Inflammatory macrophage treated with lipopolysaccharide for 1 hour (primary cell): ENCODE measurements around the gene CDC73.

Experiments
- DNase-seq, 2 donors: peaks; one replicate each; pipeline ENCODE4 v3.0.0-alpha.2; 2020 to 2022

CDC73 gene

GRCh38 chr1:193121616-193122593 lies at the start of gene CDC73:
Gene CDC73 (plus strand): TSS chr1:193122031. CDS start chr1:193122201, 170 bp downstream.
- peak; percentile 97 to 99 for DNase-seq

GRCh38 chr1:193077991-193078390 lies 43.8 kb upstream of the CDC73 start:
- DNase-seq = peak in 1 of 2 donors; percentile 19

- no peak for DNase-seq
These were observed 42.6 kb upstream of the CDC73 start for GRCh38 chr1:193079187-193079586.

GRCh38 chr1:193083365-193084088 lies 38.3 kb upstream of the CDC73 start:
- no peak for DNase-seq

GRCh38 chr1:193085263-193085662 lies 36.6 kb upstream of the CDC73 start:
- DNase-seq = no peak

- DNase-seq = no peak
These were observed 35.5 kb upstream of the CDC73 start for GRCh38 chr1:193086342-193086741.

- no peak for DNase-seq
These were observed 33.9 kb upstream of the CDC73 start for GRCh38 chr1:193087893-193088292.

GRCh38 chr1:193090865-193091264 lies 31.0 kb upstream of the CDC73 start:
- no peak for DNase-seq

- no peak for DNase-seq
These were observed 27.7 kb upstream of the CDC73 start for GRCh38 chr1:193094112-193094511.

GRCh38 chr1:193102662-193103061 lies 19.2 kb upstream of the CDC73 start:
- DNase-seq = no peak

- DNase-seq = no peak
These were observed 17.9 kb upstream of the CDC73 start for GRCh38 chr1:193103759-193104501.

- DNase-seq = peak; percentile 69 to 77
These were observed 17.3 kb upstream of the CDC73 start for GRCh38 chr1:193104502-193104906.

- DNase-seq = peak; percentile 88
These were observed 16.7 kb upstream of the CDC73 start, which contains the start of gene GLRX2 for GRCh38 chr1:193104907-193105820. Gene GLRX2 (minus strand): TSS chr1:193105414. CDS start chr1:193105382, 32 bp downstream.

- no peak for DNase-seq
These were observed 16.0 kb upstream of the CDC73 start for GRCh38 chr1:193105821-193106177.

- no peak for DNase-seq
These were observed 13.4 kb upstream of the CDC73 start for GRCh38 chr1:193108471-193108870.

GRCh38 chr1:193109619-193110018 lies 12.2 kb upstream of the CDC73 start:
- no peak for DNase-seq

GRCh38 chr1:193110246-193110645 lies 11.6 kb upstream of the CDC73 start:
- no peak for DNase-seq

- no peak for DNase-seq
These were observed 11.0 kb upstream of the CDC73 start for GRCh38 chr1:193110864-193111263.

GRCh38 chr1:193111641-193112090 lies 10.2 kb upstream of the CDC73 start:
- DNase-seq = peak; percentile 51 to 67

- no peak for DNase-seq
These were observed 8.4 kb upstream of the CDC73 start for GRCh38 chr1:193113258-193113991.

- DNase-seq = no peak
These were observed 7.9 kb upstream of the CDC73 start for GRCh38 chr1:193113992-193114332.
